Astrocyte (in vitro differentiated cells and primary cell): ENCODE data around the gene HVCN1. TPM values are rescaled to one million over a fixed set of nuclear protein-coding genes. Genes with fewer than 3 reads are reported as not detected.
A peak's percentile ranks its signal among the peaks of the same experiment; 100 is the strongest.
"Not testable (repeated sequence)": the region's sequence is repeated elsewhere in the genome, so short reads cannot be mapped to it uniquely, and the experiment has no call there.

Source experiments
- DNase-seq: peaks from one replicate; pipeline ENCODE4 v3.0.0-alpha.2; 2010; ENCODE audit warnings: low read depth
- FAIRE-seq: peaks from 2 replicates; lab custom pipeline; 2011; peaks lifted over from hg19 to GRCh38; lab: Jason Lieb, UNC
- H2AFZ ChIP-seq: 2 replicates; pipeline ENCODE4 v1.6.0; 2012; ENCODE audit warnings: low read depth, low read length, inconsistent platforms
- H3K27ac ChIP-seq: 2 replicates; pipeline ENCODE4 v1.5.1; 2011; ENCODE audit warnings: low read depth, low read length, inconsistent platforms
- H3K27me3 ChIP-seq: 2 replicates; pipeline ENCODE4 v1.6.0; 2011; ENCODE audit warnings: low read length, inconsistent platforms; ENCODE audit not compliant: insufficient read depth
- H3K36me3 ChIP-seq: 2 replicates; pipeline ENCODE4 v1.5.1; 2011; ENCODE audit warnings: low read length, inconsistent platforms; ENCODE audit not compliant: insufficient read depth
- H3K4me1 ChIP-seq: 2 replicates; pipeline ENCODE4 v1.5.1; 2011; ENCODE audit warnings: low read length, inconsistent platforms; ENCODE audit not compliant: insufficient read depth
- H3K4me2 ChIP-seq: 2 replicates; pipeline ENCODE4 v1.6.0; 2012; ENCODE audit warnings: low read length, inconsistent platforms
- H3K4me3 ChIP-seq: 2 replicates; pipeline ENCODE4 v1.5.1; 2011; ENCODE audit warnings: low read depth, mild to moderate bottlenecking, low read length, inconsistent platforms; ENCODE audit not compliant: insufficient read depth
- H3K79me2 ChIP-seq: 2 replicates; pipeline ENCODE4 v1.6.0; 2012; ENCODE audit warnings: mild to moderate bottlenecking, low read length, inconsistent platforms; ENCODE audit not compliant: insufficient read depth
- H3K9ac ChIP-seq: 2 replicates; pipeline ENCODE4 v1.6.0; 2012; ENCODE audit warnings: mild to moderate bottlenecking, low read length, inconsistent platforms
- H3K9me3 ChIP-seq: 2 replicates; pipeline ENCODE4 v1.5.1; 2012; ENCODE audit warnings: low read depth, mild to moderate bottlenecking, low read length, inconsistent platforms; ENCODE audit not compliant: insufficient read depth
- H4K20me1 ChIP-seq: 2 replicates; pipeline ENCODE4 v1.6.0; 2012; ENCODE audit warnings: low read length, inconsistent platforms; ENCODE audit not compliant: insufficient read depth
- H3K27ac Mint-ChIP-seq: one replicate; pipeline ENCODE4 v1.8.0; 2021; ENCODE audit warnings: mild to moderate bottlenecking, mixed read lengths; ENCODE audit not compliant: unreplicated experiment
- H3K27me3 Mint-ChIP-seq: one replicate; pipeline ENCODE4 v1.8.0; 2021; ENCODE audit warnings: low read depth, mixed read lengths; ENCODE audit not compliant: unreplicated experiment
- H3K36me3 Mint-ChIP-seq: one replicate; pipeline ENCODE4 v1.8.0; 2021; ENCODE audit warnings: low read depth, mixed read lengths; ENCODE audit not compliant: unreplicated experiment
- H3K4me1 Mint-ChIP-seq: one replicate; pipeline ENCODE4 v1.8.0; 2021; ENCODE audit warnings: low read depth, mixed read lengths; ENCODE audit not compliant: unreplicated experiment
- H3K4me3 Mint-ChIP-seq: one replicate; pipeline ENCODE4 v1.8.0; 2021; ENCODE audit warnings: mild to moderate bottlenecking, moderate library complexity, mixed read lengths; ENCODE audit not compliant: unreplicated experiment
- H3K9me3 Mint-ChIP-seq: one replicate; pipeline ENCODE4 v1.8.0; 2021; ENCODE audit warnings: mild to moderate bottlenecking, mixed read lengths; ENCODE audit not compliant: unreplicated experiment
- EZH2 ChIP-seq: IDR thresholded peaks from 2 replicates; pipeline ENCODE4 v1.6.1; 2012; ENCODE audit warnings: mild to moderate bottlenecking, low read length, inconsistent platforms; ENCODE audit not compliant: insufficient read depth
- total RNA-seq: library from RNA; stranded (reverse); gene quantifications from 2 replicates; pipeline ENCODE4 v1.2.1, GENCODE V29; 2021
- TF ChIP-seq, protein P1 (sequence below): IDR thresholded peaks from 2 replicates; pipeline ENCODE4 v1.5.1; 2011; ENCODE audit warnings: low read depth, mild to moderate bottlenecking, inconsistent platforms, low read length, moderate library complexity; ENCODE audit not compliant: insufficient read depth

Gene HVCN1
- total RNA-seq, 1 donor from 2014 or later, result 1.0 TPM

- Histone ChIP-seq H3K79me2 (no peaks in the 10 kb centered on the region), H3K9me3 (no peaks in the 10 kb centered on the region), H3K4me1 (no peaks in the 10 kb centered on the region), H3K27me3 (no peaks in the 10 kb centered on the region), H3K4me2 (no peak overlapping the region), H3K4me3 (no peak overlapping the region), H4K20me1 (no peaks in the 10 kb centered on the region), H3K27ac (no peak overlapping the region), H2AFZ (no peak overlapping the region), H3K36me3 (no peaks in the 10 kb centered on the region), H3K9ac (no peak overlapping the region)
- no peak for TF ChIP-seq EZH2
- TF ChIP-seq, protein P1, sequence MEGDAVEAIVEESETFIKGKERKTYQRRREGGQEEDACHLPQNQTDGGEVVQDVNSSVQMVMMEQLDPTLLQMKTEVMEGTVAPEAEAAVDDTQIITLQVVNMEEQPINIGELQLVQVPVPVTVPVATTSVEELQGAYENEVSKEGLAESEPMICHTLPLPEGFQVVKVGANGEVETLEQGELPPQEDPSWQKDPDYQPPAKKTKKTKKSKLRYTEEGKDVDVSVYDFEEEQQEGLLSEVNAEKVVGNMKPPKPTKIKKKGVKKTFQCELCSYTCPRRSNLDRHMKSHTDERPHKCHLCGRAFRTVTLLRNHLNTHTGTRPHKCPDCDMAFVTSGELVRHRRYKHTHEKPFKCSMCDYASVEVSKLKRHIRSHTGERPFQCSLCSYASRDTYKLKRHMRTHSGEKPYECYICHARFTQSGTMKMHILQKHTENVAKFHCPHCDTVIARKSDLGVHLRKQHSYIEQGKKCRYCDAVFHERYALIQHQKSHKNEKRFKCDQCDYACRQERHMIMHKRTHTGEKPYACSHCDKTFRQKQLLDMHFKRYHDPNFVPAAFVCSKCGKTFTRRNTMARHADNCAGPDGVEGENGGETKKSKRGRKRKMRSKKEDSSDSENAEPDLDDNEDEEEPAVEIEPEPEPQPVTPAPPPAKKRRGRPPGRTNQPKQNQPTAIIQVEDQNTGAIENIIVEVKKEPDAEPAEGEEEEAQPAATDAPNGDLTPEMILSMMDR, result no peak
- FAIRE-seq (no peak), DNase-seq (no peak)
- Mint-ChIP-seq H3K36me3 (no peaks in the 10 kb centered on the region), H3K27me3 (no peaks in the 10 kb centered on the region), H3K4me1 (no peaks in the 10 kb centered on the region), H3K4me3 (no peak overlapping the region), H3K27ac (no peak overlapping the region), H3K9me3 (no peaks in the 10 kb centered on the region)
Measured at GRCh38 chr12:110606253-110606611, 82.7 kb downstream of the HVCN1 start.

DNA sequence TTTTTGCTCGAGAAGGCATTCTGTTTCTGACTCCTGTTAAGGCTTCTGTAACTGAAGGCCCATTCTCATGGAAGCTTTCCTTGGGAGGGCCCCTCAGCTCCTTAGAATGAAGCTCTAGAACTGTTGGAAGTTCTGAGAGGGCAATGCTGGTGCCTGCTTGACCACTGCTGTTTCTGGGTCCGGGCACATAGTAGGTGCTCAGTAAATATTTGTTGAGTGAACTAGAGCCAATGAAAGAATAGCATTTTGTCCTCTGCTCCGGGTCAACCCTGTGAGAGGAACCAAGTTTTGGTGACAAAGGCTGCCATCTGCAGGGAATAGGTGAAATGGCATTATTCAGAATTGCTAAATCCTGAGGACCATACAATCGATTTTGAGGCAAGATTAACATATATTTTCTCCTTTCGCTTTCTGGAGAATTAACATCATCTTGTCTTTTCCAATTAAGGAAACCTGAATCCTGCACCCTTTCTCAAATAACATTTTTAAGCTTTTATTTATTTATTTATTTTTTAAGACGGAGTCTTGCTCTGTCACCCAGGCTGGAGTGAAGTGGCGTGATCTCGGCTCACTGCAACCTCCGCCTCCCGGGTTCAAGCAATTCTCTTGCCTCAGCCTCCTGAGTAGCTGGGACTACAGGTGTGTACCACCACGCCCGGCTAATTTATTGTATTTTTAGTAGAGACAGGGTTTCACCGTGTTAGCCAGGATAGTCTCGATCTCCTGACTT is 86.7 kb downstream of the HVCN1 start:
- DNase-seq, H3K27me3 Mint-ChIP-seq: not testable (repeated sequence)

DNA sequence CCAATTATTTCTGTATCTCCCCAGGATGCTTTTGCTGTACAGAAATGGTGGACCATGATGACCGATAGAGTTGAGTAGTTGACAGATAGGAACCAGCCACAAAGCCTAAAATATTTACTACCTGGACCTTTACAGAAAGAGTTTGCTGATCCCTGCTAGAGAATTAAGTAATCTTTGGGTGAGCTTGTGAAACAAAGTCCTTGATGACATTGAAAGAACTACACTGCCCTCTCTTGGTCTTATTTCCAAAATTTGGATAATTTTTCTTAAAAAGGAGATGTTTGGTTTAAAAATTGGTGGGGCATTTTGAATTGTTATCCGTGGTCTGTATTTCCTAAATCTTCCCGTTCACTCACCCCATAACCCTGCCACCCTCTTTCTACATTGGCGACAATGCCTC is 88.7 kb downstream of the HVCN1 start:
- no peaks in the 10 kb centered on the region for H3K36me3 ChIP-seq
- no peaks in the 10 kb centered on the region for H4K20me1 ChIP-seq
- peaks cover 3% of the 10 kb centered on the region for H3K27me3 Mint-ChIP-seq
- FAIRE-seq (no peak), DNase-seq (peak; percentile 41)
- H3K79me2 ChIP-seq, result no peaks in the 10 kb centered on the region
- H3K9me3 Mint-ChIP-seq, result no peaks in the 10 kb centered on the region
- H3K4me1 Mint-ChIP-seq, result no peaks in the 10 kb centered on the region
- no peak overlapping the region for H3K4me3 ChIP-seq
- no peaks in the 10 kb centered on the region for H3K36me3 Mint-ChIP-seq
- H3K27me3 ChIP-seq, result no peaks in the 10 kb centered on the region
- H3K27ac ChIP-seq, result no peak overlapping the region
- H2AFZ ChIP-seq, result no peak overlapping the region
- H3K27ac Mint-ChIP-seq, result no peak overlapping the region
- no peak overlapping the region for H3K9ac ChIP-seq
- no peak overlapping the region for H3K4me3 Mint-ChIP-seq
- H3K4me1 ChIP-seq, result no peaks in the 10 kb centered on the region
- H3K9me3 ChIP-seq, result no peaks in the 10 kb centered on the region
- TF ChIP-seq, protein P1, result peak; percentile 31
- TF ChIP-seq EZH2, result no peak
- H3K4me2 ChIP-seq, result no peak overlapping the region

More for the DNA sequence above, 86.7 kb downstream of the HVCN1 start:
- not testable (repeated sequence) for H3K9ac ChIP-seq, H3K4me3 ChIP-seq, H3K27ac ChIP-seq, H4K20me1 ChIP-seq, H3K79me2 ChIP-seq, H3K4me2 ChIP-seq, H3K27me3 ChIP-seq, H3K4me3 Mint-ChIP-seq, H3K4me1 Mint-ChIP-seq, FAIRE-seq, H3K36me3 Mint-ChIP-seq, H3K36me3 ChIP-seq, H3K27ac Mint-ChIP-seq, H3K9me3 ChIP-seq, H3K9me3 Mint-ChIP-seq, H2AFZ ChIP-seq, H3K4me1 ChIP-seq
- TF ChIP-seq, protein P1, result peak; percentile 83
